OCI-LY1 (cell line): ENCODE data around the gene CDC73.

Source experiments
- H2AFZ ChIP-seq: fragments of 200-600 bp; sonication (generic), shearing (Covaris generic); 2 replicates; pipeline ENCODE4 v1.6.0; 2014; ENCODE audit warnings: antibody characterized with exemption, mild to moderate bottlenecking, low read length
- H3F3A ChIP-seq: fragments of 200-600 bp; sonication (generic), shearing (Covaris generic); 2 replicates; pipeline ENCODE4 v1.6.0; 2014; ENCODE audit warnings: mild to moderate bottlenecking, antibody characterized with exemption, low read length, moderate library complexity; ENCODE audit not compliant: insufficient read depth
- H3K27ac ChIP-seq: fragments of 200-600 bp; sonication (generic); 2 replicates; pipeline ENCODE4 v1.5.1; 2014; ENCODE audit warnings: low read length, mixed run types, mild to moderate bottlenecking, low read depth; ENCODE audit not compliant: poor library complexity, severe bottlenecking
- H3K27me3 ChIP-seq: fragments of 200-600 bp; sonication (generic); 2 replicates; pipeline ENCODE4 v1.6.0; 2014; ENCODE audit warnings: antibody characterized with exemption, mild to moderate bottlenecking, low read length, moderate library complexity; ENCODE audit not compliant: insufficient read depth
- H3K36me3 ChIP-seq: fragments of 200-600 bp; sonication (generic); 2 replicates; pipeline ENCODE4 v1.6.1; 2014; ENCODE audit warnings: mild to moderate bottlenecking, antibody characterized with exemption, low read length, moderate library complexity, mixed read lengths; ENCODE audit not compliant: insufficient read depth
- H3K4me1 ChIP-seq: fragments of 200-600 bp; sonication (generic); 2 replicates; pipeline ENCODE4 v1.5.1; 2014; ENCODE audit warnings: mild to moderate bottlenecking, low read length, moderate library complexity; ENCODE audit not compliant: insufficient read depth, severe bottlenecking
- H3K4me2 ChIP-seq: fragments of 200-600 bp; sonication (generic), shearing (Covaris generic); 2 replicates; pipeline ENCODE4 v1.6.1; 2014; ENCODE audit warnings: low read length
- H3K4me3 ChIP-seq: fragments of 200-600 bp; sonication (generic); 2 replicates; pipeline ENCODE4 v1.5.1; 2014; ENCODE audit warnings: low read length, low read depth, mild to moderate bottlenecking, mixed read lengths; ENCODE audit not compliant: poor library complexity, severe bottlenecking
- H3K79me2 ChIP-seq: fragments of 200-600 bp; shearing (Covaris generic); 2 replicates; pipeline ENCODE4 v1.6.1; 2016; ENCODE audit warnings: mixed run types, low read length, mixed read lengths; ENCODE audit not compliant: insufficient read depth
- H3K9ac ChIP-seq: fragments of 200-600 bp; sonication (generic), shearing (Covaris generic); 2 replicates; pipeline ENCODE4 v1.6.1; 2014; ENCODE audit warnings: mild to moderate bottlenecking, low read length, mixed read lengths
- H3K9me2 ChIP-seq: fragments of 200-600 bp; sonication (generic), shearing (Covaris generic); 2 replicates; pipeline ENCODE4 v1.6.1; 2014; ENCODE audit warnings: low read depth, mild to moderate bottlenecking, low read length, mixed read lengths
- H3K9me3 ChIP-seq: fragments of 200-600 bp; shearing (Covaris generic); 2 replicates; pipeline ENCODE4 v1.6.1; 2014; ENCODE audit warnings: low read length, mixed read lengths
- H4K20me1 ChIP-seq: fragments of 200-600 bp; sonication (generic), shearing (Covaris generic); 2 replicates; pipeline ENCODE4 v1.6.0; 2016; ENCODE audit warnings: mild to moderate bottlenecking, low read length; ENCODE audit not compliant: insufficient read depth
- CTCF ChIP-seq: fragments of 200-600 bp; sonication (generic), shearing (Covaris generic); IDR thresholded peaks from 2 replicates; pipeline ENCODE4 v1.5.1; 2017; ENCODE audit warnings: mild to moderate bottlenecking, antibody characterized with exemption, low read length, moderate library complexity, mixed read lengths
- EZH2 ChIP-seq: fragments of 200-600 bp; sonication (generic), shearing (Covaris generic); IDR thresholded peaks from 2 replicates; pipeline ENCODE4 v1.8.0; 2017; ENCODE audit warnings: borderline replicate concordance, mixed run types, mild to moderate bottlenecking, antibody characterized with exemption, low read length, moderate library complexity, mixed read lengths

CDC73 gene

DNA sequence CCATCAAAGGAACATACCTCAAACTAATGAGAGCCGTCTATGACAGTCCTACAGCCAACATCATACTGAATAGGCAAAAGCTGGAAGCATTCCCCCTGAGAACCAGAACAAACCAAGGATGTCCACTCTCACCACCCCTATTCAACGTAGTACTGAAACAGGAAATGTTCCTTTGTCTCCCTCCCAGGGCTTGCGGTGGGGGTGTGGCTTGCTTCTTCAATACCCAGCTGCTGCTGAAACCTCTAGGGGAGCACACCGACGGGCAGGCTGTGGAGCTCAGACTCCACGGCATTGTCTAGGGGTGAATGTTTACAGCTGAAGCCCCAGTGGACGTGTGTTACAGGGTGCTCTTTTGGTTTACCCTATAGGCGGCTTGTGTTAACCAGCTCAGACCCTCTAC is 95.1 kb downstream of the CDC73 start:
- no peaks in the 10 kb centered on the region for H4K20me1 ChIP-seq
- peaks cover 57% of the 10 kb centered on the region for H3K36me3 ChIP-seq
- no peak overlapping the region for H2AFZ ChIP-seq
- no peaks in the 10 kb centered on the region for H3K4me1 ChIP-seq
- H3K9me3 ChIP-seq = no peaks in the 10 kb centered on the region
- no peaks in the 10 kb centered on the region for H3K79me2 ChIP-seq
- H3K4me2 ChIP-seq = no peak overlapping the region
- no peaks in the 10 kb centered on the region for H3F3A ChIP-seq
- no peak overlapping the region for H3K4me3 ChIP-seq
- H3K9ac ChIP-seq = no peak overlapping the region
- no peaks in the 10 kb centered on the region for H3K9me2 ChIP-seq
- H3K27me3 ChIP-seq = no peaks in the 10 kb centered on the region
- H3K27ac ChIP-seq = no peak overlapping the region
- TF ChIP-seq EZH2 (no peak), CTCF (no peak)

- Histone ChIP-seq H3K9ac (no peak overlapping the region), H3K9me2 (no peaks in the 10 kb centered on the region), H3K4me1 (no peaks in the 10 kb centered on the region), H3K27ac (no peak overlapping the region), H3K27me3 (no peaks in the 10 kb centered on the region), H3K36me3 (peaks cover 39% of the 10 kb centered on the region), H3F3A (no peaks in the 10 kb centered on the region), H3K4me2 (no peak overlapping the region), H3K4me3 (no peak overlapping the region), H3K79me2 (no peaks in the 10 kb centered on the region), H3K9me3 (no peaks in the 10 kb centered on the region), H2AFZ (no peak overlapping the region), H4K20me1 (no peaks in the 10 kb centered on the region)
- TF ChIP-seq CTCF (no peak), EZH2 (no peak)
These were observed 97.6 kb downstream of the CDC73 start for GRCh38 chr1:193219391-193219790.

DNA sequence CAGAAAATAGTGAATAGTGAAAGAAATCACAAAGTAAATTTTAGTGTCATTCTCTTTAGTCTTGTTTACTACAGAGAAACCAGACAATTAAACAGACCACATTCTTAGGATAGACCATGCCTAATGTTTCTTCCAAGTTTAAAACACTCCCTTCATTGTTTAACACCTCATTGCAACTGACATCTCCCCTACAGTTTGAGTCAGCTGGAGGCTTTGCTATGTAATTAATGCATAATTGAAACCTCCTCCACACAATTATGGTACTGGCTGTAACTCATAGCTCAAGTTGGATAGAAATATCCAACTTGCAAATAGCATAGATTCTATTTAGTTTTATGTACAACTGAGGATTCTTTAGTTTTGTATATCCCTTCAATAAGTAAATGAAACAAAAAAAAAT is 99.8 kb downstream of the CDC73 start:
- Histone ChIP-seq H2AFZ (no peak overlapping the region), H3K9me3 (no peaks in the 10 kb centered on the region), H3K9ac (no peak overlapping the region), H3K4me1 (no peaks in the 10 kb centered on the region), H3K36me3 (peaks cover 25% of the 10 kb centered on the region; the same call in 1 of the 2 replicates), H3F3A (no peaks in the 10 kb centered on the region), H3K4me3 (no peak overlapping the region), H3K27ac (no peak overlapping the region), H3K79me2 (no peaks in the 10 kb centered on the region), H3K4me2 (no peak overlapping the region), H4K20me1 (no peaks in the 10 kb centered on the region), H3K9me2 (no peaks in the 10 kb centered on the region), H3K27me3 (no peaks in the 10 kb centered on the region)
- TF ChIP-seq CTCF (no peak), EZH2 (no peak)
